HG03039 (cell line): Measurements from ENCODE around the gene C5orf15.
"Not testable (repeated sequence)": the region's sequence is repeated elsewhere in the genome, so short reads cannot be mapped to it uniquely, and the experiment has no call there.

Experiments
- ATAC-seq: cut with Tn5 transposase; IDR thresholded peaks from one replicate; pipeline ENCODE4 v1.9.1; 2021; ENCODE audit warnings: mild to moderate bottlenecking, moderate library complexity; ENCODE audit not compliant: unreplicated experiment

Gene C5orf15

GRCh38 chr5:133994297-133994989 lies 26.0 kb upstream of the C5orf15 start:
- no peak for ATAC-seq

DNA sequence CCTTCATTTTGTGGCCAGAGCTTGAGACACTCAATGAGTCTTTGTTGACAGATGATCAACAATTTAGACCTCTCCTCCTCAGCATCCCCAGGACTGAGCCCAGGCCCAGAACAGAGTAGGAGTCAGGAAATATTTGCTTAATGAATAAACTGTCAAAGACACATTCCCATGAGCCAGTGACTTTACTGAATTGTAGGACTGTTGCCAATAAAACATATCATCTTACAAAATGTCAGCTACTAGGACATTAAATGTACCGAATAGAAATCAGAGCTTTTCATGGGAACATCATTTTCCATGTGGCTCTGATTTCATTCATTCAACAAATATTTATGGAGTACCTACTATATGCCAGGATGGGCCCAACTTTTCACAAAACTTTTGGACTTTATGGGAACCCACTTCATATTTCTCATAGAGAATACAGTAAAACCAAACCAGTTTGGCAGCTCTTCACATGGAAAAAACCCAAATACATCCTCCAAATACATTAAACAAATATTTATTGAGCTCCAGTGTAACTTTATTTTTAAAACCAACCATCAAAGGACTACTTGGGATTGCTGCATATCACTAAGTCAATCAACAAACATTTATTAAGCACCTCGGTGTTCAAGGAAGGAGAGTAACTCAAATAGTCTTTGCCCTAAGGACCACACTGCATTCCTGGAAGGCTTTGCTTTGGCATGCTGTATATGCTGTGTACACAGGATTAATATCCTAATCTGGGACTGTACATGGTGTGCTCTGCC lies 24.9 kb upstream of the C5orf15 start:
- ATAC-seq: no peak

DNA sequence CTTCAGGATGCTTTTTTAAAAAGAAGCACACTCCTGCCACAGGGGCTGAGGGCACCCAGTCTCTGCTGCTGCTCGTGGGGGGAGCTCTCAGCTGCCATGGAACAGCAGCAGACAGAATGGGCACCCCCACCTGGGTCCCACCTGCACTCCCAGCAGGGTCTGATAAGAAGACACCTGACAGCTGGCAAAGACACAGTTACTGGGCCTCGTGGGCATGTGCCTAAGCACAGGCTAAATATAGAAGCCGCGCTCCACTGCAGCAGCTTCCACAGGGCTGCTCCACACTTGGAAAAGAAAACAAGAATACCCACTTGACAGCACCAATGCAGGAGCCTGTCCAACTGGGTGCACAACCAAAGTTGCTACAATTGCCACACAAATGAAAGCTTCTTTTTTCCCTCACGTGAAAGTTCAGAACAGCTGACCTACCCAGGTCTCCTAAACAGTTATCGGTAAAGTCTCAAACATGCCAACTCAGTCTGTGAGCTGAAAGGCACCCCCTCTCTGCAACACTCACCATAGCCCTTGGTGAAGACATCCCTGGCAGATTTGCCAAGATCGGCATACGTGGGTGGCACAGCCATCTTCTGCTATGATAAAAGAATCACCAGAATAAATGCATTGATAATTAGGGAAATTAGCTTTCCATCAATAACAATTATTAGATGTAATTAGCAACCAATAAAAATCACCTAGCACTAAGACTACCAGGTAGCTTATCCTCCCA lies 24.2 kb upstream of the C5orf15 start:
- ATAC-seq: no peak

- no peak for ATAC-seq
These were observed 22.9 kb upstream of the C5orf15 start for GRCh38 chr5:133991171-133991910.

DNA sequence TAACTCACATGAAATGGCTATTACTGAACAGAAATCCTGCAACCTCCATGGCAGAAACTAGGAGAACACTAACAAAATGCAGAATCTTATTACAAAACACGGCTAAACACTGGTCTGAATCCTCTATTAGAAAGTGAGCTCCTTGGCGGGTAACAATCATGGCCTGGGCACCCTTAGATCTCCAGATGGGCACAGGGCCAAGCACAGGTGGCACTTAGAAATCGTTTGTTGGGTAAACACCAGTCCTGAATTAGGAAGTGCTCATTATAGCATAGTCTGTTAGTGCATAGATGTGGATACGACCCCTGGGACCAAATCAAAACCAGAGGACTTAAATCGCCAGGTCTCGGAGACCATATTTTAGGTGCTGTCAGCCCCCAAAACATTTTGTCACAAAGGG lies 22.0 kb upstream of the C5orf15 start:
- no peak for ATAC-seq

DNA sequence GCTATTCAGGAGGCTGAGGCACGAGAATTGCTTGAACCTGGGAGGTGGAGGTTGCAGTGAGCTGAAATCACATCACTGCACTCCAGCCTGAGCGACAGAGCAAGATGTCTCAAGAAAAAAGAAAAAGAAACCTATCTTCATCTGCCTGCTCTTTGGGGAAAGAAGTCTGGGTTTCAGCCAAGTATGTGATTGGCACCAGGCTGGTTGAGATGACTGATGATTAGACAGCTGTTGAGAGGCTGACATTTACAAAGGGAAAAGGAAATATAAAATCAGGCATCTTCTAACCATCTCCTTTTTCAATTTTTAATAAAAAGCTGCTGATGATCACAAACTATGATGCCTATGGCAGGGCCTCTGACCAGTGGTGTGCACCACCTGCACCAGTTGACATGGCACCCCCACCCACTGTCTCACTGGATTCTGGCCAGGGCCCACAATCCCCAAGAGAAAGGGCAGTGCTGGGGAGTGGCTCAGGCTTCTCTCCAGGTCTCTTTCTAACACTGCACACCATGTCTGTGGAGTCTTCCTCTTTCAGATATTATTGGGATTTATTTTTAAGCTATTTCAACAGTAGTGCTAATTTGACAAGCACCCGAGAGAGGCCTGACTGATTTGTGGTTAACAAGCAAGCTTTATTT lies 17.2 kb upstream of the C5orf15 start:
- ATAC-seq: no peak

DNA sequence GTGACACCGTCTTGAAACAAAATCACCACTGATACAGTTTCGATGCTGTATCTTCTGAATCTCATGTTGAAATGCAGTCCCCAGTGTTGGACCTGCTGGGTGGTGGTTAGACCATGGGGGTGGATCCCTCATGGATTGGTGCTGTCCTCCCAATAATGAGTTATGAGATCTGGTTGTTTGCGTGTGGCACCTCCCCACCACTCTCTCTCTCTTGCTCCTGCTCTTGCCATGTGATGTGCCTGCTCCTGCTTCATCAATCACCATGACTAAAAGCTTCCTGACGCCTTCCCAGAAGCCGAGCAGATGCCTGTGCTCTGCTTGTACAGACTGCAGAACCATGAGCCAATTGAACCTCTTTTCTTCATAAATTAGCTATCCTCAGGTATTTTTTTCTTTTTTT lies 15.2 kb upstream of the C5orf15 start:
- no peak for ATAC-seq

GRCh38 chr5:133981714-133982113 lies 13.3 kb upstream of the C5orf15 start:
- ATAC-seq: no peak

GRCh38 chr5:133980652-133981051 lies 12.2 kb upstream of the C5orf15 start:
- no peak for ATAC-seq

DNA sequence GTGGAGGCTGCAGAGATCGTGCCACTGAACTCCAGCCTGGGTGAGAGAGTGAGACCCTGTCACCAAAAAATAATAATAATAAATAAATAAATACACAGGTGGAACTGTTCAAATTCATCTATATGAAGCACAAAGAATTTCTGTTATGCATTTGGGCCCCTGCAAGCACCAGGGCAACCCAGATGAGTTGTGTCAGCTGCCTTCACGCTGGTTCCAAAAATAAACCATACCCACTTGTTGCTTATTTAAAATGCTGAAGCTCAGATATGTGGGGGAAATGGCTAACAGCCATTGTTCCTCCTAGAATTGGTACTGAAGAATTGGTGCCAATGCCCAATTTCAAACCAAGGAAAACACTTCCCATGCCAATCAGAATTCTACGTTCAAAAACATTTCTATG lies 10.5 kb upstream of the C5orf15 start:
- ATAC-seq: no peak

DNA sequence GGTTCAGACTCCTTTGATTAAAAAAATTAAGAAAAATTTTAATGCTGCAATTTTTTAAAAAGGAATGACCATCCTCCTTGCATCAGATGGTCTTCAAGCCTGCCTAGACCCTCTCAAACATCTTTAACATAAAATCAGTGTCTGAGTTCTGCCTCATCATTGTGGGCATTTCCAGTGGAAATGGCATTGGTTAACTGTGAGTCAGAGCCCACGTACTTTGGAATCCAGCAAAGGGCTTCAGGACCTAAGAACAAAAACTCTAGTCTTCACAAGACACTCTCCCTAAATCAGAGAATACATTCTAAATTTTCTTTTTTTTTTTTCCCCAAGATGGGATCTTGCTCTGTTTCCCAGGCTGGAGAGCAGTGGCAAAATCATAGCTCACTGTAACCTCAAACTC lies 9.4 kb upstream of the C5orf15 start:
- ATAC-seq: no peak

DNA sequence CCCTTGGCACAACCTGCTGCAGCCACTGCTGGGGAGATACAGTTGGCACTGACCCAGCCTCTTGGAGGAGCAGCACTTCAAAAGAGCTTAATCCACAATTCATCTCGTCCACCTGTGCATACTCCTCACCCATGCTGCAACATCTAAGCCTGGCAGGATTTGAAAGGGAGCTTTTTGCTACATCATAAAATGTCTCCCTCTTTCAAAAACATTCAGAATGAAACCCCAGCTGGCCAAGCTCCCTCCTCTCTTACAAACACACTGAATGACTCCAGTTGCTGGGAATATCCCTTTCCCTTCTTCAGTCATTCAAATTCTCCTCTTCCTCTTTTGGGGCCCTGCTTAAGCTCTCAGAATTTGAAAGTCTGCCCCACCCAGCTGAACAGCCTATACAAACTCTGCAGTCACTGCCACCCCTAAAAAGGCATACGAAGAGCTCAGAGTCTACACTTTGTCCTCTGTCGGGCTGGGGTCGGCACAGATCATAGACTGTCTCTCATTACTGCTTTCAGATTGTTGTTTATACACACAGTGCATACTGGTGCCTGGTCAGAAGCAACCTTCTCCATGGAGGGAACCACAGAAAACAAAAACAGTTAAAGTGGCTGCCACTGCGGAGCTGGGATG lies 8.8 kb upstream of the C5orf15 start:
- peak; percentile 55 for ATAC-seq

DNA sequence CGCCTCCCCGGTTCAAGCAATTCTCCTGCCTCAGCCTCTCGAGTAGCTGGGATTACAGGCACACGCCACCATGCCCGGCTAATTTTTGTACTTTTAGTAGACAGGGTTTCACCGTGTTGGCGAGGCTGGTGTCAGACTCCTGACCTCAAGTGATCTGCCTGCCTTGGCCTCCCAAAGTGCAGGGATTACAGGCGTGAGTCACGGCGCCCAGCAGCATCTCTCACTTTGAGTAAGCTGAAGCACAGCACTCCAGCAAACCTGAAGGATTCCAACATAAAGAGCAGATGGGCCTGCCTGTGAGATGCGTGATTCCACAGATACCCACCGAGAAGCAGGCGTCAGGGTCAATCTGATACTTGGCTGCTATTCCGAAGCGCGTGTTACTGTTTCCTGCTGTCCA lies 7.1 kb upstream of the C5orf15 start:
- ATAC-seq: not testable (repeated sequence)

- ATAC-seq: no peak
These were observed 5.7 kb upstream of the C5orf15 start for GRCh38 chr5:133974142-133974541.

DNA sequence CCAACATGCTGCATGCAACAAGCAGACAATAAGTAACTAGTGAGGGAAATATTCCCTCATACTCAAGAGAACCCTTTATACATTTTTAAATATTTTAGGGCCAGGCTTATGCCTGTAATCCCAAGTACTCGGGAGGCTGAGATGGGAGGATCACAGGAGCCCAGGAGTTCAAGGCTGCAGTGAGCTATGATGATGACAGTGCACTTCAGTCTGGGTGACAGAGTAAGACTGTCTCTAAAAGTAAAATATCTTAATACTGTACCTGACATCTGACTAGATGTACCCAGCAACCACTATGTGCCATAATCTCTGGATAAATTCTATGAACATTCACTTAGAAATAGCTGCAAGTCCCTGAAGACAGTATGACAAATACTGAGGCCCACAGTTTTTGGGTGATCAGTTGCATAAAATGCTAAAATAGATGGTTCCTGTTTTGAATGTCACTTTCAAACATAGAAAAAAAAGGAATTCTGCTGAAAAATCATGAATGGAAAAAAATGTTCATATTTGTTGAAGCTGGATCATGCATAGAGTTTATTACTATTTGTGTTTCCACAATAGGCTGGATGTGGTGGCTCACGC lies 2.0 kb upstream of the C5orf15 start:
- ATAC-seq: no peak

DNA sequence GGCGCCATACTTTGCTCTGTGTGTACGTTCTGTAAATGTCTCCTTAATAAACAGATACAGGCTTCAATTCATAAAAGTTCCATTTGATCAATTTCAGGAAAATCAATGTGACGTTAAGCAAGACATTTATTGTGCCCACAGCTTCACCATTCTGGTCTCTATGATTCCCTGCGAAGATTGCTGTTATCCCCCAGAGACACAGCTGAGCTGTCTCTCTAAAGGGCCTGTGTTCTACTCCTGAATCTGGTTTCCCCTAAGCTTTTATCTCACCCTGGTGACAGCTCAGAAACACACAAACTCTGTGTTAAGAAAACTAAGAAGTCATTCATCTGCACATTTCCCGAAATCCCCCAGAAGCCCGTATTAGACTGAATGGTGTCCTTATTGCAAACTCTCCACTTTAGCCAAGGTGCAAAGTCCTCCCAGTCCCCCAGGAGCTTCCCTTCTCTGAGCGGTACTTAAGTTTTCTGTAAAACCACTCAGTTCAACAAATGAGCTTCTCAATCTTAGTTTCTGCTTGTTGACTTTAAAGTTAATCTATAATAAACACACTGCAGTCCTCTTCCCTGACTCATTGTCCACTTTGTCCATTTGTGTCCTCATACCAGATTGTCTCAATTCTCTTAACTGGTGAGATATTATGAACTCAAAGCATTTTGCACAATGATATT lies 1.4 kb upstream of the C5orf15 start:
- no peak for ATAC-seq

DNA sequence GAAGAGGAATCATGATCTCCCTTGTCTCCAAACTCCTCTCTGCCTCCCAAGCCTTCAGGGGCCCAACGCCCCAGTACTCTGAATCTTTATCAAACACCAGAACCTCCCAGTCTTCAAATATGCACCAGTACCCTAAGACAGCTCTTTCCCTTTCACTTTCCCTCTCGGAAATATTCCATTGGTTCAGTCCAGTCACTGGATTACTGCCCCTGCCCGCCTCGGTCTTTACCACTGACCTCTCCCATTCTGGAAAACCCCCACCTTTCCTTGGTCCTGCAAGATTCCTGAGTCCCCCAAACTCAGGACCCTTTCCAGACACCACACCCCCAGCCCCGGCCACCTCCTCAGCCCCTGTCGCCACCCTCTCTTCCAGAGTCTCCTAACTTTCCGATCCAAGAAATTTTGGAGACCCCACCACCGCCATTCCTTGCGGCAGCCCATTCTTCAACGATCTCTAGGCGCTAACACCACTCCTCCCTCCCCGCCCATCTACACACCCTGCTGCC lies 674 bp downstream of the C5orf15 start:
- no peak for ATAC-seq

DNA sequence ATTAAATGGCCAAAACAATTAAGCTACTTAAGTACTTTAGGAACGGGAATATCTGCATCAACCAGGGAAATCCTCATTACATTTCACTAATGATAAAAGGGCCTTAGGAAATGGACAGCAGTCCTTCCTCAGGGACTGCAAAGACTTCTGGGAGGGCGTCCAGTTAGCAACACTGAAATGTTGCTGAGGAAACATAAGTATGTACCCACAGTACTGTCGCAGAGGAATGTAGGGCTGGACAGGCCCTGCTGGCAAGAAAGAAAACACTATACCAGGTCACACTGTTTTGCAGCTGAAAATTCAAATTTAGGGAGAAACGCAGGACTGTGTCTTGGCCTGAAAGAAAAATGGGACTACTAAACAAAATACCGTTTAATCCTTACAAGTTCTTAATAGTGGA lies 1.3 kb downstream of the C5orf15 start:
- ATAC-seq: no peak

- no peak for ATAC-seq
These were observed 2.3 kb downstream of the C5orf15 start for GRCh38 chr5:133966090-133966489.
